HG02885 (cell line): ENCODE results near the gene TRIM29.

Experiments used
- ATAC-seq: cut with Tn5 transposase; IDR thresholded peaks from one replicate; pipeline ENCODE4 v1.9.1; 2021; ENCODE audit warnings: mild to moderate bottlenecking; ENCODE audit not compliant: unreplicated experiment, poor library complexity

Gene TRIM29

GRCh38 chr11:120102050-120102863 is 35.7 kb downstream of the TRIM29 start:
- no peak for ATAC-seq

- ATAC-seq, result no peak
Observed at GRCh38 chr11:120098503-120099020, 39.4 kb downstream of the TRIM29 start.

- no peak for ATAC-seq
Observed at GRCh38 chr11:120097721-120098385, 40.1 kb downstream of the TRIM29 start.

- no peak for ATAC-seq
Observed at GRCh38 chr11:120096369-120097191, 41.3 kb downstream of the TRIM29 start.

GRCh38 chr11:120095516-120095915 is 42.4 kb downstream of the TRIM29 start:
- ATAC-seq, result no peak

GRCh38 chr11:120091701-120092100 is 46.2 kb downstream of the TRIM29 start:
- ATAC-seq, result no peak

GRCh38 chr11:120091121-120091520 is 46.8 kb downstream of the TRIM29 start:
- no peak for ATAC-seq

- no peak for ATAC-seq
Observed at GRCh38 chr11:120090411-120090810, 47.5 kb downstream of the TRIM29 start.

- no peak for ATAC-seq
Observed at GRCh38 chr11:120089036-120090001, 48.6 kb downstream of the TRIM29 start.

GRCh38 chr11:120088056-120088455 is 49.9 kb downstream of the TRIM29 start:
- no peak for ATAC-seq

- ATAC-seq, result no peak
Observed at GRCh38 chr11:120086651-120087050, 51.3 kb downstream of the TRIM29 start.

GRCh38 chr11:120079750-120080610 is 57.9 kb downstream of the TRIM29 start:
- ATAC-seq, result no peak

- no peak for ATAC-seq
Observed at GRCh38 chr11:120078397-120078796, 59.5 kb downstream of the TRIM29 start.

- no peak for ATAC-seq
Observed at GRCh38 chr11:120074076-120074475, 63.8 kb downstream of the TRIM29 start.

- no peak for ATAC-seq
Observed at GRCh38 chr11:120073196-120073595, 64.7 kb downstream of the TRIM29 start.

- ATAC-seq, result no peak
Observed at GRCh38 chr11:120068114-120068573, 69.8 kb downstream of the TRIM29 start.

- no peak for ATAC-seq
Observed at GRCh38 chr11:120067438-120068113, 70.3 kb downstream of the TRIM29 start.
